ENCODE measurements around the gene CNTFR.

The CNTFR gene

DNA sequence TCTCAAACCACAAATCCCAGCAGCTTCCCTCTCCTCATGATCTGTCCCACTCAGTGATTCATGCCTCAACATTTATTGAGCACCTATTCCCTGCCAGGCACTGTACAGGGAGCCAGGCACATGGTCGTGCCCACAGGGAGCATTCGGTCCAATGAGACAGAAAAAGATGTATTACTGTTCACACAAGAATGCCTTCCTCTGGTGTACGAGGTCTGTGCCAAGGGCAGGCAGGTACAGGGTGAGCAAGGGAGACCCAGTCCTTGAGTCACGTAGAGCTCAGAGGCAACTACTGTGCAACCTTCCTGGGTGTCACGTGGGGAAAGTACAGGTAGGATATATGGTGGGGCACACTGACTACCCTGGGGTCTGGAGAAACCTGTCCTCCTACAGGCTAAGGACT is 4.6 kb downstream of the CNTFR start:
- H3K9me3 ChIP-seq (ENCODE audit: control insufficient read depth in 1 of 2, low read length in 2 of 2) = no peaks in the 10 kb centered on the region
- no peaks in the 10 kb centered on the region for H3K36me3 ChIP-seq (ENCODE audit: control insufficient read depth in 1 of 2, insufficient read depth in 2 of 2, low read length in 2 of 2)
- H3K4me3 ChIP-seq (ENCODE audit: low read depth in 1 of 2, low read length in 2 of 2) = no peak overlapping the region
- no peak overlapping the region for H3K27ac ChIP-seq (ENCODE audit: low read length)
- H3K27me3 ChIP-seq (ENCODE audit: low read depth, low read length) = peaks cover 49% of the 10 kb centered on the region
- peaks cover 0 to 15% of the 10 kb centered on the region in 2 donors for H3K4me1 ChIP-seq (ENCODE audit: control insufficient read depth in 1 of 2, insufficient read depth in 2 of 2, low read length in 2 of 2)

GRCh38 chr9:34582787-34583186 is 6.7 kb downstream of the CNTFR start:
- peaks cover 48% of the 10 kb centered on the region for H3K27me3 ChIP-seq (ENCODE audit: low read depth, low read length)
- no peak overlapping the region for H3K4me3 ChIP-seq (ENCODE audit: low read depth in 1 of 2, low read length in 2 of 2)
- H3K9me3 ChIP-seq (ENCODE audit: control insufficient read depth in 1 of 2, low read length in 2 of 2) = no peaks in the 10 kb centered on the region
- H3K36me3 ChIP-seq (ENCODE audit: control insufficient read depth in 1 of 2, insufficient read depth in 2 of 2, low read length in 2 of 2) = no peaks in the 10 kb centered on the region
- peaks cover 0 to 13% of the 10 kb centered on the region in 2 donors for H3K4me1 ChIP-seq (ENCODE audit: control insufficient read depth in 1 of 2, insufficient read depth in 2 of 2, low read length in 2 of 2)
- H3K27ac ChIP-seq (ENCODE audit: low read length) = no peak overlapping the region

- Histone ChIP-seq H3K27ac (ENCODE audit: low read length) (no peak overlapping the region), H3K27me3 (ENCODE audit: low read depth, low read length) (peaks cover 41% of the 10 kb centered on the region), H3K4me3 (ENCODE audit: low read depth in 1 of 2, low read length in 2 of 2) (no peak overlapping the region), H3K36me3 (ENCODE audit: control insufficient read depth in 1 of 2, insufficient read depth in 2 of 2, low read length in 2 of 2) (no peaks in the 10 kb centered on the region), H3K9me3 (ENCODE audit: control insufficient read depth in 1 of 2, low read length in 2 of 2) (no peaks in the 10 kb centered on the region), H3K4me1 (ENCODE audit: control insufficient read depth in 1 of 2, insufficient read depth in 2 of 2, low read length in 2 of 2) (peaks cover 0 to 13% of the 10 kb centered on the region in 2 donors)
These were observed 8.2 kb downstream of the CNTFR start for GRCh38 chr9:34581318-34581717.

DNA sequence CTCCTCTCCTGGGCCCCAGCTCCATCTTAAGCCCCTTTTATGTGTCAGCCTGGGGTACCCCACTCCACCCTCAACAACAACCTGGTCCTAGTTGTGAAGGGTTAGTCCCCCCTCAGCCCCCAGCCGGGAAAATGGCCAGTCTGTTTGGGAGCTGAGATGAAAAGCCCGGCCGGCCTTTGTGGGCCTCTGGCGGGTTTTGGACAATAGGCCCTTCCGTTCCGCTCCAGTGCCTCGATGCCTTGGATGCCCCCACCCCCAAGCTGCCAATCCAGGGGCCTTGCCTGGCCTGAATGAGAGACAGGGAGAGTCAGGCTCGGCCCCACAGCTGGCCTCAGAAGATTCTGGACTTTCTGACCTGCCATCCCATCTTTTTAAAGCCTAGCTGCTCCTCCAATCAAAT is 9.2 kb downstream of the CNTFR start:
- Histone ChIP-seq H3K4me3 (ENCODE audit: low read depth in 1 of 2, low read length in 2 of 2) (no peak overlapping the region), H3K9me3 (ENCODE audit: control insufficient read depth in 1 of 2, low read length in 2 of 2) (no peaks in the 10 kb centered on the region), H3K27me3 (ENCODE audit: low read depth, low read length) (peaks cover 32% of the 10 kb centered on the region), H3K4me1 (ENCODE audit: control insufficient read depth in 1 of 2, insufficient read depth in 2 of 2, low read length in 2 of 2) (peaks cover 0 to 13% of the 10 kb centered on the region in 2 donors), H3K27ac (ENCODE audit: low read length) (no peak overlapping the region), H3K36me3 (ENCODE audit: control insufficient read depth in 1 of 2, insufficient read depth in 2 of 2, low read length in 2 of 2) (no peaks in the 10 kb centered on the region)

- H3K27ac ChIP-seq (ENCODE audit: low read length) = no peak overlapping the region
- peaks cover 0 to 13% of the 10 kb centered on the region in 2 donors for H3K4me1 ChIP-seq (ENCODE audit: control insufficient read depth in 1 of 2, insufficient read depth in 2 of 2, low read length in 2 of 2)
- H3K4me3 ChIP-seq (ENCODE audit: low read depth in 1 of 2, low read length in 2 of 2) = no peak overlapping the region
- H3K27me3 ChIP-seq (ENCODE audit: low read depth, low read length) = peaks cover 28% of the 10 kb centered on the region
- no peaks in the 10 kb centered on the region for H3K36me3 ChIP-seq (ENCODE audit: control insufficient read depth in 1 of 2, insufficient read depth in 2 of 2, low read length in 2 of 2)
- no peaks in the 10 kb centered on the region for H3K9me3 ChIP-seq (ENCODE audit: control insufficient read depth in 1 of 2, low read length in 2 of 2)
These were observed 9.7 kb downstream of the CNTFR start for GRCh38 chr9:34579808-34580163.

GRCh38 chr9:34579104-34579807 is 10.3 kb downstream of the CNTFR start:
- H3K4me1 ChIP-seq (ENCODE audit: control insufficient read depth in 1 of 2, insufficient read depth in 2 of 2, low read length in 2 of 2) = peaks cover 0 to 13% of the 10 kb centered on the region in 2 donors

DNA sequence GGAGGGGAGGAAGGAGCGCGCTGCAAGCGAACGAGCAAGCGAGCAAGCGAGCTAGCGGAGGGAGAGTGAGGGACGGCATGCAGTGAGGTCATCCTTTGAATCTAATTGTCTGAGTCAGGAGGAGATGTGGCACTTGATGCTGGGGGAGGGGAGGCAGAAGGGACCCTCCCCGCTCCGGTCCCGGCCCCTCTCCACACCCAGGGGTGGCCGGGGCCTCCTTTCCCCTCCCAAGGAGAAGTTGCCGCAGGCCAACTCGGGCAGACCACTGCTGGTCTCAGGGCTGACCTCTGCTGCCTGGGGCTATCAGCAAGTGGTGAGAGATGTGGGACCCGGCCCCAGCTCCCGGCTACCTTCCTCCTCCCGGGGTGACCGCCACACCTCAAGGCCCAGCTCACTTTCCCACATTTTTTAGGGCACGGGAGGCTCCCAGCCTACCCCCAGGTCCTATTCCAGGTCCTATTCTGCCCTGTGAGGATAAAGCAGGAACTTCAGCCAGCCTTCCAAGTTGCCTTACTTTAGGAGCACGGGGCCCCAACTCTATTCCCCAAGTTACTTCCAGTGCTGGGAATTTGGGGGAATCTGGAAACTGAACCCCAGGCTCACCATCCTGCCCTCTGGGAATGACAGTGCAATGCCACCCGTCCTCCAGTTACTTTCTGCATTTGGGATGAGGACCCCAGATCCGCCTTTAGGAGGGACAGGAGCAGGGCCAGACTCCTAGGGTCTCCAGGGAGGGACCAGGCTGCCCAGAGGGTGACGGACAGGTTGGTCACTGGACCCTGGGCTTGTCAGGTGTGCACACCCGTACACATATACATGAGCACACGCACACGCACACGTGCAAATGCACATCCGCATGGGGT is 11.1 kb downstream of the CNTFR start:
- peaks cover 24% of the 10 kb centered on the region for H3K27me3 ChIP-seq (ENCODE audit: low read depth, low read length)
- H3K27ac ChIP-seq (ENCODE audit: low read length) = no peak overlapping the region
- peak overlapping the region in 1 of 2 donors; percentile 39 for H3K4me3 ChIP-seq (ENCODE audit: low read depth in 1 of 2, low read length in 2 of 2)

More at GRCh38 chr9:34579104-34579807, 10.3 kb downstream of the CNTFR start:
- no peak overlapping the region for H3K4me3 ChIP-seq (ENCODE audit: low read depth in 1 of 2, low read length in 2 of 2)
- no peaks in the 10 kb centered on the region for H3K9me3 ChIP-seq (ENCODE audit: control insufficient read depth in 1 of 2, low read length in 2 of 2)
- H3K27me3 ChIP-seq (ENCODE audit: low read depth, low read length) = peaks cover 25% of the 10 kb centered on the region
- H3K36me3 ChIP-seq (ENCODE audit: control insufficient read depth in 1 of 2, insufficient read depth in 2 of 2, low read length in 2 of 2) = no peaks in the 10 kb centered on the region
- H3K27ac ChIP-seq (ENCODE audit: low read length) = no peak overlapping the region

DNA sequence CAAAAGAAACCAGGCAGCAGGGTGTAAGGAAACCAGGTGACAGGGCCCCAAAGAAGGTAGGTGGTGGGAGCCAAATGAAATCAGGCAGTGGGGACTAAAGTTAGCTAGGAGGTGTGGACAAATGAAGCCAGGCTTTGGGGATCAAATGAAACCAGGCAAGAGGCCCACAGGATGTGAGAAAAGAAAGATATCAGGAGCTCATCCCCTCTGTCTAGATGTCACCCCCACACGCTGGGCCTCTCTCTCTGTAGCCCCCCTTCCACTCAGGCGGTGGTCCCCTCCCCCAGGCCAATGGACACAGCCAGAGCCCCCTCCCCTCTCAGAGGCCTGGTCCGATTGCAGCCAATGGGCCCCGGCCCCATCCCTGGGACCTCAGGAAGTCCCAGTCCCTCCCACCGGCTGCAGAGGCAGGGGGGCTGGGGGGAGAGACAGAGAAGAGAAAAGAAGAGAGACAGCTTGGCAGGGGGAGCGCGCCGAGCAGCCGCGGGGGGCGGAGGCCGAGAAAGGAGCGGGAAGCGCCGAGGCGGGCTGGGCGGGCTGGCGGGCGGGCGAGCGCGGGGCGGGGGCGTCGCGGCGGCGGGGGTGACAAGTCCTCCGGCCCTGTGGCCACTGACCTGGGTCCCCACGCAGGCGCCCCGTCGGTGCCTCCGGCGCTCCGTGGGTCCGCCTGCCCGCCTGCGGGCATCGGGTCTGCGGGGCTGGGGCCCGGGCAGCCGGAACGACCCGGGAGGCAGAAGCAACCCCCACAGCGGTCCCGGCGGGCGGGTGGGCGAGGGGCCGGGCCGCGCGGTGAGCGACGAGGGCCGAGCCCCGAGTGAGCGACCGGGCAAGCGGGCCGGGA is 11.9 kb downstream of the CNTFR start:
- Histone ChIP-seq H3K9me3 (ENCODE audit: control insufficient read depth in 1 of 2, low read length in 2 of 2) (no peaks in the 10 kb centered on the region), H3K4me1 (ENCODE audit: control insufficient read depth in 1 of 2, insufficient read depth in 2 of 2, low read length in 2 of 2) (peaks cover 0 to 13% of the 10 kb centered on the region in 2 donors), H3K4me3 (ENCODE audit: low read depth in 1 of 2, low read length in 2 of 2) (peak overlapping the region in 1 of 2 donors; percentile 39), H3K36me3 (ENCODE audit: control insufficient read depth in 1 of 2, insufficient read depth in 2 of 2, low read length in 2 of 2) (no peaks in the 10 kb centered on the region), H3K27me3 (ENCODE audit: low read depth, low read length) (peaks cover 24% of the 10 kb centered on the region), H3K27ac (ENCODE audit: low read length) (no peak overlapping the region)

More for the DNA sequence above, 11.1 kb downstream of the CNTFR start:
- no peaks in the 10 kb centered on the region for H3K9me3 ChIP-seq (ENCODE audit: control insufficient read depth in 1 of 2, low read length in 2 of 2)
- peaks cover 0 to 13% of the 10 kb centered on the region in 2 donors for H3K4me1 ChIP-seq (ENCODE audit: control insufficient read depth in 1 of 2, insufficient read depth in 2 of 2, low read length in 2 of 2)
- H3K36me3 ChIP-seq (ENCODE audit: control insufficient read depth in 1 of 2, insufficient read depth in 2 of 2, low read length in 2 of 2) = no peaks in the 10 kb centered on the region

DNA sequence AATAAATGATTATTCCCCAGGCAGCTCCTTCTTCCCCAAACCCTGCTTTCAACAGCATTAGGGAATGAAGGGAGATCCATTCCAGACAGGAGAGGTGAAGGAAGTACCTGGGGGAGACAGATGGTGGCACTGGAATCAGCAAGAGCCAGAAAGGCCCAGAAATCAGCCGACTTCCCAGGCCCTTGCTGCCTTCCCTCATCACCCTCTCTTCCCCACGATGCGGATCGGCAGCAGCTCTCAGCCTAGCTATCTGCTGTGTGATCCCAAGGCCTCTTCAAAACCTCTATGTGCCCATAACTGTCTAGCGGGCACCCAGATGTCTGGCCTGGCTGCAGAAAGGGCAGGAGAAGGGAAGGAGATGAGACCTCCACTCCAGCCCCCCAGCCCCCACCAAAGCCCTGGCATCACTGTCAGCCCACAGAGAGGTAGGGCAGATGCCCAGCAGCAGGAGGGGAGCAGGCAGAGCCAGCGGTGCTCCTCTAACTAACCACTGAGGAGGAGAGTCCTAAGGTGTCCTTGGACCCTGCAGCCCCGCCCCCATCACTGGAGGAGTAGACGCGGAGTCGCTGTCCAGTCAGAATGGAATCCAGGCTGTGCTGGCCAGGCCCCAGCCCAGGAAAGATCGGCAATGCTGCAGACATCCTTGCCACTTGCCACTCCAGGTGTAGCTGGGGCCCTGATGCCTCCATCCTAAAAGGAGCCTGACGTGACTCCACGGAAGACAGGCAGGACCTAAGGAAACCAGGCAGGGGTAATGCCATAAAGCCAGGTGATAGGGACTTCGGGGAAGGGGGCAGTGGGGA is 12.7 kb downstream of the CNTFR start:
- no peaks in the 10 kb centered on the region for H3K9me3 ChIP-seq (ENCODE audit: control insufficient read depth in 1 of 2, low read length in 2 of 2)
- no peaks in the 10 kb centered on the region for H3K36me3 ChIP-seq (ENCODE audit: control insufficient read depth in 1 of 2, insufficient read depth in 2 of 2, low read length in 2 of 2)
- H3K27me3 ChIP-seq (ENCODE audit: low read depth, low read length) = peaks cover 24% of the 10 kb centered on the region
- H3K27ac ChIP-seq (ENCODE audit: low read length) = no peak overlapping the region
- H3K4me3 ChIP-seq (ENCODE audit: low read depth in 1 of 2, low read length in 2 of 2) = no peak overlapping the region
- peaks cover 0 to 13% of the 10 kb centered on the region in 2 donors for H3K4me1 ChIP-seq (ENCODE audit: control insufficient read depth in 1 of 2, insufficient read depth in 2 of 2, low read length in 2 of 2)

- Histone ChIP-seq H3K36me3 (ENCODE audit: control insufficient read depth in 1 of 2, insufficient read depth in 2 of 2, low read length in 2 of 2) (no peaks in the 10 kb centered on the region), H3K4me1 (ENCODE audit: control insufficient read depth in 1 of 2, insufficient read depth in 2 of 2, low read length in 2 of 2) (peaks cover 0 to 13% of the 10 kb centered on the region in 2 donors), H3K27ac (ENCODE audit: low read length) (no peak overlapping the region), H3K27me3 (ENCODE audit: low read depth, low read length) (peaks cover 24% of the 10 kb centered on the region), H3K9me3 (ENCODE audit: control insufficient read depth in 1 of 2, low read length in 2 of 2) (no peaks in the 10 kb centered on the region), H3K4me3 (ENCODE audit: low read depth in 1 of 2, low read length in 2 of 2) (no peak overlapping the region)
These were observed 13.5 kb downstream of the CNTFR start for GRCh38 chr9:34575862-34576596.

Data from muscle layer of duodenum (tissue), 2 donors.